Gastrocnemius medialis (tissue), 4 donors: ENCODE results near the gene AIFM1. TPM values are rescaled to one million over a fixed set of nuclear protein-coding genes. Genes with fewer than 3 reads are reported as not detected.

ENCODE experiments used
- ATAC-seq, 2 donors: fragments of 150-250 bp; one replicate each; pipeline ENCODE4 v1.9.1; 2016
- DNase-seq, 2 donors: peaks; one replicate each; pipeline ENCODE4 v3.0.0-alpha.2; 2019
- H3K27ac ChIP-seq, 4 donors: fragments of 200-600 bp; sonication (generic); 1 replicate in 1 of 4; 2 replicates in 3 of 4; pipeline ENCODE4 v1.5.1; 2016 to 2018; ENCODE audit warnings: mild to moderate bottlenecking in 2 of 4, moderate library complexity in 1 of 4
- H3K27me3 ChIP-seq, 3 donors: fragments of 200-600 bp; sonication (generic) in 2 of 3; 1 replicate in 1 of 3; 2 replicates in 2 of 3; pipeline versions ENCODE4 v1.5.1 to v1.6.0; 2016 to 2019; ENCODE audit warnings: mild to moderate bottlenecking in 1 of 3, moderate library complexity in 1 of 3
- H3K36me3 ChIP-seq, 2 donors: fragments of 200-600 bp; sonication (generic) in 1 of 2; one replicate each; pipeline ENCODE4 v1.5.1; 2017 to 2018
- H3K4me1 ChIP-seq, 2 donors: fragments of 200-600 bp; sonication (generic) in 1 of 2; one replicate each; pipeline ENCODE4 v1.5.1; 2016 to 2017; ENCODE audit warnings: mild to moderate bottlenecking in 2 of 2
- H3K4me3 ChIP-seq, 4 donors: fragments of 200-600 bp; sonication (generic) in 3 of 4; 1 replicate in 1 of 4; 2 replicates in 3 of 4; pipeline ENCODE4 v1.5.1; 2016 to 2019; ENCODE audit warnings: mild to moderate bottlenecking in 2 of 4
- H3K9me3 ChIP-seq, 3 donors: fragments of 200-600 bp; sonication (generic) in 2 of 3; 1 replicate in 1 of 3; 2 replicates in 2 of 3; pipeline ENCODE4 v1.5.1; 2016 to 2019
- CTCF ChIP-seq, 5 experiments: fragments of 450-650 bp in 3 of 5; fragments of 200-600 bp in 2 of 5; sonication (generic) in 2 of 5; IDR thresholded peaks in 4 of 5; conservative IDR thresholded peaks in 1 of 5; 1 replicate in 4 of 5; 2 replicates in 1 of 5; pipeline ENCODE4 v1.5.1; 2016 to 2019; ENCODE audit warnings: antibody characterized with exemption in 5 of 5, mild to moderate bottlenecking in 3 of 5, moderate library complexity in 3 of 5
- POLR2A ChIP-seq, 2 donors: fragments of 450-650 bp; IDR thresholded peaks; one replicate each; pipeline ENCODE4 v1.6.1; 2017; ENCODE audit warnings: antibody characterized with exemption in 2 of 2, mild to moderate bottlenecking in 2 of 2, moderate library complexity in 2 of 2
- in situ Hi-C, 4 donors: fragments of 200-750 bp; cut with MboI; loops; one replicate each; pipeline versions ENCODE4 v1.15.0 to v1.8.0; 2017; ENCODE audit warnings: low sequenced_read_pairs in 4 of 4
- intact Hi-C: fragments of 100-400 bp; cut with DNase I; formaldehyde crosslinking; loops from one replicate; pipeline ENCODE4 v1.15.1; 2023; ENCODE audit warnings: low total_unique reads
- total RNA-seq, 4 donors: library from RNA; depleted of rRNA; stranded (reverse); fragments of >200 nt; gene quantifications; one replicate each; pipeline versions ENCODE4 v1.1.0 to v1.2.3, GENCODE V29; 2016

AIFM1 gene
- total RNA-seq, 4 donors from 2014 or later: 18.9 to 50.1 (median 30.0) TPM

- in situ Hi-C loops: no loop called here
- TF ChIP-seq POLR2A (IDR thresholded peaks at IDR 0.05) (no peak), CTCF (IDR thresholded peaks at IDR 0.05 in 4 of 5, conservative IDR thresholded peaks at IDR 0.05 in 1 of 5) (no peak)
- Histone ChIP-seq H3K36me3 (no peaks in the 10 kb centered on the region), H3K4me3 (no peak overlapping the region), H3K4me1 (no peaks in the 10 kb centered on the region), H3K27me3 (peaks cover 0 to 8% (median 7%) of the 10 kb centered on the region in 3 donors), H3K9me3 (no peaks in the 10 kb centered on the region), H3K27ac (peak overlapping the region in 2 of 4 donors; percentile 14 to 43)
- no peak for ATAC-seq
- no peak for DNase-seq
- intact Hi-C loops: no loop called here
Observed at GRCh38 chrX:130105244-130105643, 60.4 kb downstream of the AIFM1 start.

- in situ Hi-C loops (no loop called here), intact Hi-C loops (no loop called here)
- Histone ChIP-seq H3K9me3 (no peaks in the 10 kb centered on the region), H3K4me1 (peaks cover 3 to 4% of the 10 kb centered on the region in 2 donors), H3K27me3 (no peaks in the 10 kb centered on the region), H3K27ac (peak overlapping the region in 2 of 4 donors; percentile 6 to 51), H3K4me3 (no peak overlapping the region), H3K36me3 (no peaks in the 10 kb centered on the region)
- DNase-seq (no peak), ATAC-seq (no peak)
- TF ChIP-seq CTCF (IDR thresholded peaks at IDR 0.05 in 4 of 5, conservative IDR thresholded peaks at IDR 0.05 in 1 of 5): no peak
- TF ChIP-seq POLR2A (IDR thresholded peaks at IDR 0.05): no peak
Observed at GRCh38 chrX:130103605-130104004, 62.0 kb downstream of the AIFM1 start.

- in situ Hi-C loops (no loop called here), intact Hi-C loops (no loop called here)
- Histone ChIP-seq H3K36me3 (no peaks in the 10 kb centered on the region), H3K27ac (peak overlapping the region; percentile 39 to 57 (median 46)), H3K4me1 (peaks cover 4 to 5% of the 10 kb centered on the region in 2 donors), H3K4me3 (no peak overlapping the region), H3K9me3 (no peaks in the 10 kb centered on the region), H3K27me3 (no peaks in the 10 kb centered on the region)
- peak; percentile 40 to 71 for DNase-seq
- TF ChIP-seq CTCF (IDR thresholded peaks at IDR 0.05 in 4 of 5, conservative IDR thresholded peaks at IDR 0.05 in 1 of 5): no peak
- TF ChIP-seq POLR2A (IDR thresholded peaks at IDR 0.05): no peak
- ATAC-seq: peak; percentile 76 to 90
Observed at GRCh38 chrX:130100180-130100579, 65.5 kb downstream of the AIFM1 start.

GRCh38 chrX:130098210-130098552, 67.5 kb downstream of the AIFM1 start:
- no peaks in the 10 kb centered on the region for H3K36me3 ChIP-seq
- H3K27ac ChIP-seq: peak overlapping the region in 1 of 4 donors; percentile 6
- peaks cover 4 to 5% of the 10 kb centered on the region in 2 donors for H3K4me1 ChIP-seq
- DNase-seq (no peak), ATAC-seq (no peak)
- in situ Hi-C loops: no loop called here
- no peaks in the 10 kb centered on the region for H3K27me3 ChIP-seq
- H3K4me3 ChIP-seq: no peak overlapping the region
- intact Hi-C loops: no loop called here
- no peaks in the 10 kb centered on the region for H3K9me3 ChIP-seq
- TF ChIP-seq CTCF (IDR thresholded peaks at IDR 0.05 in 4 of 5, conservative IDR thresholded peaks at IDR 0.05 in 1 of 5) (no peak), POLR2A (IDR thresholded peaks at IDR 0.05) (no peak)
